Stimulated activated CD4-positive, alpha-beta T cell treated with anti-CD3 and anti-CD28 coated beads, Interleukin-15, amount 100 ng/mL, for 48 hours (primary cell): ENCODE data around the gene SYDE1.

Source experiments
- DNase-seq, 2 donors: peaks; one replicate each; pipeline ENCODE4 v3.0.0-alpha.2; 2020; ENCODE audit warnings: low read depth in 2 of 2

Gene SYDE1

DNA sequence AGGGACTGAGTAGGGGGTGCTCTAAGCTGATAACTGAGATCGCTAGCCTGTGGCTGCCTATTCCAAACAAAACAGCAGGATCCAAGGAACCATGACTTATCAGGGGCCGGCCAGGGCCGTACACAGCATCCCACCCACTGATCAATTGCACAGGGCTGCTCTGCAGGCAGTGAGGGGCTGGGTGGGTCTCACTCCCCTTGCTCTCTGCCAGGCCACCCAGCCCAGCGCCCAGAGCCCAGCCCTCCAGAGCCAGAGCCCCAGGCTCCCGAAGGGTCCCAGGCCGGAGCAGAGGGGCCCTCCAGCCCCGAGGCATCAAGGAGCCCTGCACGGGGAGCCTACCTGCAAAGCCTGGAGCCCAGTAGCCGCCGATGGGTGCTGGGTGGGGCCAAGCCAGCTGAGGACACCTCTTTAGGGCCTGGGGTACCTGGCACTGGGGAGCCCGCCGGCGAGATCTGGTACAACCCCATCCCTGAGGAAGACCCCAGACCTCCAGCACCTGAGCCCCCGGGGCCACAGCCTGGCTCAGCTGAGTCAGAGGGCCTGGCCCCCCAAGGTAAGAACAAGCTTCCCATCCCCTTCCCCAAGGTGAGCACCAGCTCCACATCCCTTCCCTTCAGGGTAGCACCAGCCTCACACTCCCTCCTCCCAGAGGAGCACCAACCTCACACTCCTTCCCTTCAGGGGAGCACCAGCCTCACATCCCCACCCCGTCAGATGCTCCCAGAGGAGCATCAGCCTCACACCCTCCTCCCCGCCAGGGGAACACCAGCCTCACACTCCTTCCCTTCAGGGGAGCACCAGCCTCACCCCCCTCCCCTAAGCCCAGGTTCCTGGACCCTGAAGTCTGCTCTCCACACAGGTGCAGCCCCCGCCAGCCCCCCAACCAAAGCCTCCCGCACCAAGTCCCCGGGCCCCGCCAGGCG is 1.9 kb downstream of the SYDE1 start:
- DNase-seq, result no peak

DNA sequence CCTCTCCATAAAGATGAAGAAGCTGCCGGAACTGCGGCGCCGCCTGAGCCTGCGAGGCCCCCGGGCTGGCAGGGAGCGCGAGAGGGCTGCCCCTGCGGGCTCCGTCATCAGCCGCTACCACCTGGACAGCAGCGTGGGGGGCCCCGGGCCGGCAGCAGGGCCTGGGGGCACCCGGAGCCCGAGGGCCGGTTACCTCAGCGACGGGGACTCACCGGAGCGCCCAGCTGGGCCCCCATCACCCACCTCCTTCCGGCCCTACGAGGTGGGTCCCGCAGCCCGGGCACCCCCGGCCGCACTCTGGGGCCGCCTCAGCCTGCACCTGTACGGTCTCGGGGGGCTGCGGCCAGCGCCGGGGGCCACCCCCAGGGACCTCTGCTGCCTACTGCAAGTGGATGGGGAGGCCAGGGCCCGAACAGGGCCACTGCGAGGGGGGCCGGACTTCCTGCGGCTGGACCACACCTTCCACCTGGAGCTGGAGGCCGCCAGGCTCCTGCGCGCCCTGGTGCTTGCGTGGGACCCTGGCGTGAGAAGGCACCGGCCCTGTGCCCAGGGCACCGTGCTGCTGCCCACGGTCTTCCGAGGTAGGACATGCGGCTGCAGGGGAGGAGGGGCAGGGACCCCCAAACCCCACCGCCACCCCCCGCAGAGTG is 2.7 kb downstream of the SYDE1 start:
- DNase-seq, result no peak

DNA sequence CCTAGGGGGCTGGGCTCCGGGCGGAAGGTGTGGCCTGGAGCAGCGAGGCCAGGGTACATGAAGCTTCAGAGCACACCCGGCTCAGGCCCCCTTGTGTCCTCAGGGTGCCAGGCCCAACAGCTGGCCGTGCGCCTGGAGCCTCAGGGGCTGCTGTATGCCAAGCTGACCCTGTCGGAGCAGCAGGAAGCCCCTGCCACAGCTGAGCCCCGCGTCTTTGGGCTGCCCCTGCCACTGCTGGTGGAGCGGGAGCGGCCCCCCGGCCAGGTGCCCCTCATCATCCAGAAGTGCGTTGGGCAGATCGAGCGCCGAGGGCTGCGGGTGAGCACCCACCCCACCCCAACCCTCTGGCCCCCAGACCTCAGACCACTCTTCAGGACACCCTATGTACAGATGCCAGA is 3.2 kb downstream of the SYDE1 start:
- no peak for DNase-seq

DNA sequence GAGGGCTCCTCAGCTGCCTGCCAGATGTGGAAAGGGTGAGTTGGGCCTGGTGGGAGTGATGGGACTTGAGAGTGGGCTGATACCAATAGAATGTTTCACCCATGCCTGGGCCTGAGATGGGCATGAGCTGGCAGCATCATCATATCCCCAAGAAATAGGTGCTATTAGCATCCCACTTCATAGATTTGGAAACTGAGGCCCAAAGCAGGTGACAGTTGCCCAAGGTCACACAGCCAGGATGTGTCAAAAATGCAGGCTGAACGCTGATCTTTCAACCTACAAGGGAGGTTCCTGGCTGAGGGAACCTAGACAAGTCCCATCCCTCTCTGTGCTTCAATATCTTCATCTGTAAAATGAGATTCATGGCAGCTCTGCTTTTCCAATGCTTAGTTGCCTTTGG is 4.6 kb downstream of the SYDE1 start:
- DNase-seq, result no peak

DNA sequence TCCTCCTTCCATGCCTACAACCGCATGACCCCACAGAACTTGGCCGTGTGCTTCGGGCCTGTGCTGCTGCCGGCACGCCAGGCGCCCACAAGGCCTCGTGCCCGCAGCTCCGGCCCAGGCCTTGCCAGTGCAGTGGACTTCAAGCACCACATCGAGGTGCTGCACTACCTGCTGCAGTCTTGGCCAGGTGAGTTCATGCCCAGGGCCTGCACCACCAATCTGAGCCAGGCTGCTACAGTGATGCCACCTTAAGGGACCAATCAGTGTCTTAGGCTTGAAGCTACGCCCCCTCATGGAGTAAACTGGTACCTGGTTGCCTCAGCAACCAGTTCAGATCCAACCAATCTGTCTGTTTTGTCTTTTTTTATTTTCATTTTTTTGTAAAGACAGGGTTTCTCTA is 5.2 kb downstream of the SYDE1 start:
- DNase-seq, result no peak

DNA sequence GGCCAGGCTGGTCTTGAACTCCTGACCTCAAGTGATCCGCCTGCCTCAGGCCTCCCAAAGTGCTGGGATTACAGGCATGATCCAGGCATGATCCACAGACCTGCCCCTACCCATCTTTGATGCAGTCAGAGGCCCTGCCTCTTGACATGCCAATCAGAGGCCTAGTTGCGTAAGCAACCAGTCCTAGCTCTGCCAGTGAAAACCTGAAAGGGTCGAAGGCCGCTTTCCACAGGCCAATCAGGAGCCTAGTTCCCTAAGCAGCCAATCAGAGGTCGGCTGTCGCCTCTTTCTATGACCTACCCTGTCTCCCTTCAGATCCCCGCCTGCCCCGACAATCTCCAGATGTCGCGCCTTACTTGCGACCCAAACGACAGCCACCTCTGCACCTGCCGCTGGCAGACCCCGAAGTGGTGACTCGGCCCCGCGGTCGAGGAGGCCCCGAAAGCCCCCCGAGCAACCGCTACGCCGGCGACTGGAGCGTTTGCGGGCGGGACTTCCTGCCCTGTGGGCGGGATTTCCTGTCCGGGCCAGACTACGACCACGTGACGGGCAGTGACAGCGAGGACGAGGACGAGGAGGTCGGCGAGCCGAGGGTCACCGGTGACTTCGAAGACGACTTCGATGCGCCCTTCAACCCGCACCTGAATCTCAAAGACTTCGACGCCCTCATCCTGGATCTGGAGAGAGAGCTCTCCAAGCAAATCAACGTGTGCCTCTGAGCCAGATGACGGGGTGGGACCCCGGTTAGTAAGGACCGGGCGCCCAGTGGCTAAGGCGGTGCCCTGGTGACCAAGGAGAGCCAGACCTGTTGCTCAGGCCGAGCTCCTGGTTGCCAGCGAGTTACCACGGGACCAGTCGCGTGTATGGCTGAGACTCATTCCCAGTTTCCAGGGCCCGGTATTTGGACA is 6.3 kb downstream of the SYDE1 start:
- DNase-seq, result no peak

DNA sequence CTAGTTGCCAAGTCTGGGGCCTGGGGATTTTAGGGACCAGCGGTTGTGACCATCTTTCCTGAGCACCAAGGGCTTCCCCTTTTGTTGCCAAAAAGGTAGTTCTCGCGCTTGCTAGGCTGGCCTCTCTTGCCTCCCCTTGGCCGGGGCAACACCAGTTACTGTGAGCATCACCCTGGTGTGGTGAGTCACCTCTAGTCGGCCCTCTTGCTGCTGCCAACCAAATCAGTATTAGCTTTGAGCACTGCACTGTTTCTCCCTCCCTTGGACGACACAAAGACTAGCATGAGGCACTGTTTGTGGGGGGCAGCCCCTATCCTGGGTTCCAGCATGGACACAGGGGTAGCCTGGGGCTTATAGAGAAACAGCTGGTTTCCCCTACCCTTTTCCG is 6.9 kb downstream of the SYDE1 start:
- no peak for DNase-seq

DNA sequence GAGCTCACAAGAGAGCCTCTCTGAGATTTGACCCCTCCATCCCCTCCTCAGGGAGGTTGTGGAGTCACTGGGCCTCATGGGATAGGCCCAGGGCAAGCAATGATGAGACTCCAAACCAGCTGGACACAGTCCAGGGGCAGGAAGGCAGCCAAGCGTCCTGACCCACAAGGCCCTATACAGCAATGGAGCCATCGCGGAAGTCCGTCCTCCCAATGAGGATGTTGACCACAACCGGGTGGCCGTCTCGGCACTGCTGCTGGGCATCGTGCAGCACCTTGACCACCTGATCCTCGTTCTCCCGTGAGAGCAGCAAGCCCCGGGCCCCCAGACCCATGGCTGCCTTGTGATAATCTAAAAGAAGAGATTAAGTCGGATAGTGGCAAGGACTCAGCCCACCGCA is 7.9 kb downstream of the SYDE1 start:
- no peak for DNase-seq

DNA sequence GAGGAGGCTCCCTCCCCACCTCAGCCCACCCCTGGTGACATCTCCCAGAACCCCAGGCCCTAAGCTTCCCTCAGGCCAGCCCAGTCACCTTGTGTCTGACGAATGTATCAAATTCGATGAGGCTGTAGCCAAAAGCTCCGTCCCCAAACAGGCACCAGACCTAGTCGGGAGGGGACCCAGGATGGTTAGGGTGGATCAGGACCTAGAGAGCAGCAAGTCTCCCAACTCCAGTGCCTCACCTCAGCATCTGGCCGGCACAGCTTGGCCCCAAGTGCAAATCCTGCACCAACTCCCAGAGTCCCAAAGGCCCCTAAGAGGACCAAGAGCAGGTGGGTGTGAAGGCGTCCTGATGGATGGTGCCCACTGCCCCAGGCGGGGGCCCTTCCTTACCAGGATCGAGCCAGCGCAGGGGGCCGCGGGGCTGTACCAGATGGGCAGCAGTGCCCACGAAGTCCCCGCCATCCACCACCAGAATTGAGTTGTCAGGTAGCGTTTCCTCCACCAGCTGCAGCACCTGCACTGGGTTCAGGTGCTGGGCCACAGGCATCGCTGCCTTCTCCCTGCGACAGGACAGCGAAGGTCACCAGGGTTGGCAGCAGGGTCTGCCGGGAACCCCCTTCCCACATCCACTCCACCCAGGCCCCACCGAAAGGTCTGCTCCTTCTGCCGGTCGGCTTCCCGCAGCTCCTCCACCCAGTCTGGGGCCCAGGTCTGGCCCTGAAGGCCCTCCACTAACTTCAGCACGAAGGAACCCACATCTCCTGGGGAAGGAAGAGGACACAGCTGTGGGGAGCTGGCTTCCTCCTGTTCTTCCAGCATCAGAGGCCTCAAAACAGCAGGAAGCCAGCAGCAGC is 8.8 kb downstream of the SYDE1 start:
- DNase-seq, result no peak

DNA sequence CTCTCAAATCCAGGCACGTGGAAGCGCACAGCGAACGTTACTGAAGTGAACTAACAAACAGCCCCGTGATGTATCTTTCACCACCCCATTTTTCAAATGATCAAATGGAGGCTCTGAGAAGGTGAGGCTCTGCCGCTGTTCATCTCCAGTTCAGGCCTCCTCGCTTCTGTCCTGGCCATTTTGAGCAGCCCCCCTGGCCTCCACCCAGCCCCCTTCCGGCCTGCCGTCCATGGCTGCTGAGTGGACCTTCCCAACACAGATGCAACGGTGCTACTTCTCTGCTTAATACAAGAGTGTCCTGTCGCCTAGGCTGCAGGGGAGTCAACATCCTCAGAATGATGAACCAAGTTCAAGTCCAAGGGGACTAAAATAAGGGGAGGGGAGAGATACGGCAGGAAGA is 9.7 kb downstream of the SYDE1 start:
- DNase-seq, result no peak

DNA sequence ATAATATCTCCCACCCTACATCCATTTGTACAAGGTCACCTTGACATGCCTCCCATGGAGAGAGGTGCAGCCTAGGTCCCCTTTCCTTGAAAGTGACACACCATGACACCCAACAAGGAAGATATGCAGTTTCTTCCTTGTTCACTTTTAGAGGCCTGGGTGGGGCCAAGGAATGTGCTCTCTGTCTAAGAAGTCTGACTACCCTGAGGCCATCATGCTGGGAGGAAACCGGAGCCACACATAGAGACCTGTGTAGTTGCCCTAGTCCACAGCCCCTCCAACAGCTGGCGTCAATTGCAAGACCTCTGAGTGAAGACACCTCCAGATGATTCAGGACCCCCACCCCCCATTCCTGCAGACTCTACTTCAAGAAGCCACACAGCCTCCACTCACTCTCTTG is 11.0 kb downstream of the SYDE1 start:
- DNase-seq, result no peak

DNA sequence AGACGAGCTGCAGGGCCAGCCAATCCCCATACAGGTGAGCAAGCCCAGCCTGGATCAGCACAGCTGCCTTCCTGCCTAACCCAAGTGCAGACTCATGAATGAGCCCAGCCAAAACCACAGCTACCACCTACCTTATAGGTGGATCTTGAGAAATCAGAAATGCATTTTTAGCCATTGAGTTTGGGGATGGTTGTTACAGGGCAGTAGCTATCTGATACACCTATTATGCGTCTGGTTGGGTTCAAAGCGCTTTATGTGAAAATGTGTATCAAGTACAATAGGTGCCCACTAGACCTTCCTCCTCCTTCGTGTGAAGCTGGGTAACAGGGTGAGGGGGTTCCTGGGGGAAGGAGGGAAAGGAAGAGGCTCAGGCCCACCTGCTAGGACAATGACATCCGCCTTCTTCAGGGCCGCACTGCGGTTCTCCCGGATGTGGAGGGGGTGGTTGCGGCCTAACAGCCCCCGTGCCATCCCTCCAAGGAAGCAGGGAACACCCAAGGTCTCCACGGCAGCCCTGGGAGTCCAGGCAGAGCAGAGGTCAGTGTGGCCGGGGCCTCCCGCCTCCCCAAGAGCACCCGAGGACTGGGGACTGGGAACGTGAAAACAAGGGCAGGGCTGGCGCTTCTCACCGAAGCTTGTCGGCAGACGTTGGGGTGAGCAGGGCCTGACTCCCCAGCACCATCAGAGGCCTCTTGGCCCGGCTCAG is 11.7 kb downstream of the SYDE1 start:
- DNase-seq, result no peak

DNA sequence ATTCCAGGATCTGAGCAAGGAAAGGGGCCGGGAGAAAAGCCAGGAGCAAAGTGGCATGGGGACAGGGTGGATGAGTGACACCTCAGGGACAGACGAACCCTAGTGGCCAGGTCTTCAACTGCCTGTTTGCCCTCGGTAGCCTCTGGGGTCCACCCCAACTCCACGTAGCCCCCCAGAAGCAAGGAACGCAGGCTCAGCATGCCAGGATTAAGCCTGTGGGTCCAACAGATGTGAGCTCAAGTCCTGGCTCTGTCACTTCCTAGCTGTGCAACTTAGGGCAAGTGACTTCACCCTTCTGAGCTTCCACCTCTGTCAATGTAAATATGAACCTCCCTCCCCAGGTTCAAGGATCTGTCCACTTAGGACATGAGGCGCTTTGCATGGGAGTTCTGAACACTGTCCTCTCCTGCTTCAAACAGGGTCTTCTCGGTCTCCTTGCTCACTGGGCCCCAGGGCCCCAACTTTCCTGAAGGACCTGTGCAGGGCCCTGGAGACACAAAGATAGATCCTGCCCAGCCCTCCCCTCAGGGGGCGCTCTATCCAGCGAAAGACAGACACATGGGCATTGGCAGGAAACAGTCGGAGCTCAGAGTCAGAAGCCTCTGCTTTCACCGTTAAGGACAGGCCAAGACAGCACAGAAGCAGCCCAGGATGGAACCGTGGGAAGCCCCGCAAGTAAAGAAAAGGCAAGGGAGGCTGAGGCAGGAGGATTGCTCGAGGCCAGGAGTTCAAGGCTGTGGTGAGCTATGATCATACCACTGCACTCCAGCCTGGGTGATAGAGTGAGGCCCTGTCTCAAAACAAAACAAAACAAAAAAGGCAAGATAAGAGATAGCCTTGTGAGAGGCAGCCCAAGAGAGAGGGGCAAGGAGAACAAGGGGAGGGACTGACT is 13.2 kb downstream of the SYDE1 start:
- no peak for DNase-seq

DNA sequence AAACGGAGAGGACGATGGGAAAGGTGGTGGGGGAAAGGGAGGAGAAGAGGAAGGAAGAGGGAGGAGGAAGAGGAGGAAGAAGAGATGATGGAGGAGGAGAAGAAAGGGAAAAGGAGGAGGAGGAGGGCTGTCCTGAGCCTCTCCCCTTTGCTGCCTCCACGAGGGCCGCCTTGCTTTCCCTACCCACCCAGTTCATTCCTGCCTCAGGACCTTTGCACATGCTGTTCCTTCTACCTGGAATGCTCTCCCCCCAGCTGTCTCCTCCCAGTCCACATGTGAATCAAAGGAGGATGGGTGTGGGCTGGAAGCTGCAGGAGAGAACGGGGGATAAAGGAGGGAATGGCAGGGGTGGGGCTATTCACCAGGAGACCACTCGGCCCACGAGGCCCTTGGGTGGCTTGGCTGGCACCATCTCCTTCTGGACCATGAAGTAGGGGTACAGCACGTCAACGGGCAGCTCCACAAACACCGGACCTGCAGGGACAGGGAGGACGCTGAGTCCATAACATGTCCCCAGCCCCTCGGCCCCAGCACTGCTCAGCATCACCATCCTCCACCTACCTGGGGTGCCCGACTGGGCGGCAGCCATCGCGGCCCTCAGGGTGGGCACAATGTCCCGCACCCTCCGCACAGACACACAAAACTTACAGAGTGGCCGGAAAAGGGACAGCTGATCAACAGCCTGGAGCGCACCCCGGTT is 15.3 kb downstream of the SYDE1 start:
- DNase-seq, result no peak

DNA sequence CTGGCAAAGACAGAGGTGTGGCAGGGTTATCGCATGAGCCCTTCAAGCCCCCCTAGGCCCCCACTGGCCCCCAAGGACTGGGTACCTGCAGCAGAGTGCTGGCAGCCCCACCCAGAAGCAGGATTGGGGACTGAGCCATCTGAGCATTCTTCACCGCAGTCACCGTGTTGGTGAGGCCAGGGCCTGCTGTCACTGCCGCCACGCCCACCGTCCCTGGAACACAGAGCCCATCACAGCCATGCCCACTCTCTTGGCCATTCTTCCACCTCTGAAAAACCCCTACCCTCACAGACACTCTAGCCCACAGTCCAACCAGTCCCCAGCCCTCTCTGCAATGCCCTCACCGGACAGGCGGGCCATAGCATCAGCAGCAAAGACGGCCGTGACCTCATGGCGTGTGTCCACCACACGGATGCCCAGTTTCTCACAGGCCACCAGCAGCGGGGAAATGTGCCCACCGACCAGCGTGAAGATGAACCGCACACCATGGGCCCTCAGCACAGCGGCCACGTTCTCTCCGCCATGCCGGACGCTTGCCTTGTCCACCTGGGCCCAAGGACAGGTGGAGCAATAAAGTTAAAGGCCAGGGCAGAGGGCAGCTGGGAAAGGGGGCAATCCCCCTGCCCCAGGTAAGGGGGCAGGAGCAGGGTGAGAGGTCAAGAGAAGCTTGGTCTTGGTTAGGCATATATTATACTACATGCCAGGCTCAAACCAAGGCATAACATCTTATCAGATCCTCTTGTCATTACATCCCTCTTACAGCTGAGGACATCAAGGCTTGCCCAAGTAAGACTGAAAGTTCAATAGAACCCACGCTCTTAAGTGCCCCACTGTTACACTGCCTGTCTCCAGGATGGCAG is 16.1 kb downstream of the SYDE1 start:
- no peak for DNase-seq

DNA sequence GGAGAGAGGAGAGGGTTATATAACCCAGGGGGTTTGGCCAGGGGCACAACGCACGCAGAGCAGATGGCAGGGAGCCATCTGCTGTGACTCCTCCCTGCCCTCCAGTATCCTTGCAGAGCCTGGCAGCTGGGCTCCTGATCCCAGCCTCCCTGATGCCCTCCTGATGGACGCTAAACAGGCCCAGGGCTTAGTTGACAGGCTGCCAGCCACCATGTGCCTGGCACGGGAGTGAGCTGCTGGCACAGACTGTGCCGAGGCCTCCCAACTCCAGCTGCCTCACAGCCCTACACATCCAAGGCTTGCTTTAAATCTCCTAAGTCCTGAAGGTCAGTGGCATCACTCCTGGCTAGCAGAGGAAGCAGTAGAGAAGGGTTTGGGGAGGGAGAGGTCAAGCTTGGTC is 16.7 kb downstream of the SYDE1 start:
- DNase-seq, result no peak

DNA sequence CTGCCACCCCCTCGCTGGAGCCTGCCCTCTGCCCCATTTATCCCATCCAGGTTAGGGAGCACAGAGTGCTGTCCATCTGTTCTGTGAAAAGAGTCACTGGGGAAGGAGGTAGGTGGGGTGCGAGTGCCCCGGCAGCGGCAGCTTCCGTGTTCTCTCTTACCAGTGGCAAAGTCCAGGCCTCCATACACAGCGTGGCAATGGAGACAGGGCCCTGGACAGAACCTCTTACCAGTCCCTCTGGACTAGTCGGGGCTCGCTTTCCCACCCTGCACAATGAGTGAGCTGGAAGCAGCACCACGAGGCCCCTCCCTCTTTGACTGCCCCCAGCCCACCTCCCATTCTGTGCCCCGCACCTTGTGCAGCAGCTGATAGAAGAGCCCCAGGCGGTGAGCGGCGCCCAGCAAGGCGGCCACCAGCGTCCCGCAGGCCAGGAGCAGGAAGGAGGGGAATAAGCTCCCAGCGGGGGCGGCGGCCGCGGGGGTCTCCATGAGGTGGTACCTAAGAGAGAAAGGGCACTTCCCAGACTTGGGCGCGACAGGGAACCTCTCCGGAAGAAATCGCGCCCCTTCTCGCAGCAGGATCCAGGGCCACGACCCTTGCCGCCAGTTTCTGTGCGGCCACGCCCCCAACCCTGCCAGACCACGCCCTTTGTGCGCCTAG is 17.5 kb downstream of the SYDE1 start:
- DNase-seq, result no peak
